ENCODE measurements around the gene BAIAP2L1. TPM values are rescaled to one million over a fixed set of nuclear protein-coding genes. Genes with fewer than 3 reads are reported as not detected.

BAIAP2L1 gene
- total and polyA plus RNA-seq, 9 of the 15 experiments (the other 6 are each of a cell fraction or from before 2014, with no cell fraction given), result 4.2 to 29.8 (median 15.5) TPM

DNA sequence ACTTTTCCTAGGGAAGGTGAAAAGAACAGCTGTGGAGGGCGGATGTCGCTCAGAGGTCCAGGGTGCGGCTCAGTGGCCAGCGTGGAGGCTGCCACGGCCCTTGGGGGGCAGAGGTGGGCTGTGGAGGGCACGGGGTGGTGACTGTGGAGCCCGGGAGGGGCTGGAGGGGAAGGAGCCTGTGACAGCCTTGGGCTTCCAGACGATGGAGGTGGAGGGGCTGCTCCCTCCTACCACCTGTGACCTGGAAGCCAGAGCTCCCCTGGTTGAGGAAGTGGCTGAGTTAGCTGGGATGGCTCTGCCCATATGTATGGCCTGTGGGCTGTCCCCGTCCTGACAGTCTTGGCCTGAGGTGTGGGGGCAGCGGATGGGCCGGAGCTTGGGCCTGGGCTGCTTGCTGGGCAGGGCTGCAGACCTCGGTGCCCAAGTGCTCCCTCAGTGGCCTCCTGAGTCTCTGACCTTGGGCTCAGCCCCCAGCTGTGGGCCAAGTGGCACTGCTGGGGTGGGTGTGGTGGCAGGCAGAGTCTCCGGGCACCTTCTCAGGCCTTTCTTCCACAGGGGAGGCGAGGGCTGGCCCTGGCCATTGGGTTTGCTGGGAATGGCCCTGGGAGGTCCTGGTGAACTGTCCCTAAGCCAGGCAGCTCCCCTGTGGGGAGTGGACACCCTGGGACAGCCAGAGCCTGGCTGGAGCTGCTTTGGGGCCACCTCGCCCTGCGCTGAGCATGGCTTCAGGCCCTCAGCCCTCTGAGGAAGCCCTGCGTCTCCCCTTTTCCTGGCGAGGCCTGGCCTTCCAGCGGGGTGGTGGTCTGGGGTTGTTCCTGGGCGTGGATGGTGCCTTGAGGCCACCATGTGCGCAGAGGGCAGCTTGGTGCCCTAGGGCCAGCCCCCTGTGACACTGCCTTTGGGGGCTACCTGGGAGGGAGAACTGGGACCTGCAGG, 115.5 kb downstream of the BAIAP2L1 start:
- Histone ChIP-seq H3K4me2 (ENCODE audit: insufficient read depth, low read length) (no peak overlapping the region), H3K27ac (ENCODE audit: extremely low read depth, low read depth, low read length) (0 out of 3 replicates have a peak overlapping the region, but pooled peaks have one; percentile 16), H3K4me1 (replicated peaks in 1 of 2; ENCODE audit: control insufficient read depth in 2 of 2, insufficient read depth in 2 of 2, low read length in 2 of 2) (peaks cover 9 to 70% of the 10 kb centered on the region in 2 experiments; a peak in 4 of 5 replicates), H3K4me3 (no peak overlapping the region), H2AFZ (ENCODE audit: low read depth, low read length) (no peak overlapping the region), H3K9ac (ENCODE audit: insufficient read depth in 1 of 2, low read depth in 2 of 2, low read length in 2 of 2) (peak overlapping the region in 1 of 2 experiments; percentile 88; a peak in 2 of 4 replicates), H4K20me1 (replicated peaks; ENCODE audit: control insufficient read depth, insufficient read depth, low read length) (peaks cover 5% of the 10 kb centered on the region; the same call in 1 of the 2 replicates), H3K79me2 (ENCODE audit: control insufficient read depth, insufficient read depth, low read length) (peaks cover 21% of the 10 kb centered on the region), H3K36me3 (ENCODE audit: control insufficient read depth, insufficient read depth, low read length) (peaks cover 23% of the 10 kb centered on the region; the same call in 2 of the 3 replicates), H3K9me1 (ENCODE audit: control insufficient read depth, insufficient read depth, low read length) (no peaks in the 10 kb centered on the region), H3K27me3 (ENCODE audit: control insufficient read depth in 2 of 2, insufficient read depth in 2 of 2, low read length in 2 of 2) (peaks cover 0 to 35% of the 10 kb centered on the region in 2 experiments; a peak in 2 of 5 replicates), H3K9me3 (replicated peaks; ENCODE audit: control insufficient read depth, insufficient read depth, low read depth, low read length) (no peaks in the 10 kb centered on the region)
- ChIA-PET CTCF (ENCODE audit: low intra/inter-chr PET ratio) (no interaction called here), POLR2A (interaction anchor here (0.7 to 1.6 kb wide), 3 partner anchors 50 to 144 kb away, joined by 3 to 8 read pairs (median 5); no protein-coding TSS in a partner anchor)
- peak; percentile 46 for TF ChIP-seq RBFOX2 (IDR thresholded peaks at IDR 0.05; ENCODE audit: low read depth, low read length)
- no peak for TF ChIP-seq RBM14 (IDR thresholded peaks at IDR 0.05; ENCODE audit: borderline replicate concordance, insufficient read depth, low read depth, low read length)
- peak; percentile 34 for TF ChIP-seq PCBP1 (IDR thresholded peaks at IDR 0.05; ENCODE audit: low read depth, low read length, poor library complexity, severe bottlenecking)
- ATAC-seq (no peak), DNase-seq (ENCODE audit: extremely low read depth in 1 of 4, low spot score in 3 of 4) (no peak), FAIRE-seq (no peak)
- 46% methylated on average over 19 of the region's 21 CpGs for WGBS (ENCODE audit: insufficient coverage, low coverage, missing lambda C conversion rate)
- intact Hi-C loops (cut with micrococcal nuclease), result no loop called here
- in situ Hi-C loops (cut with MboI), result no loop called here
- no TSS peak for BruUV-seq (replicated peaks)
